KOPT-K1 (cell line): ENCODE measurements around the gene CLCN5.

ENCODE experiments used
- H3K27ac ChIP-seq: fragments of 200-600 bp; sonication (generic); 2 replicates; pipeline ENCODE4 v1.5.1; 2016; ENCODE audit warnings: antibody characterized with exemption, mild to moderate bottlenecking, low read depth, low read length; ENCODE audit not compliant: poor library complexity, severe bottlenecking
- H3K36me3 ChIP-seq: fragments of 200-600 bp; sonication (generic); 2 replicates; pipeline ENCODE4 v1.5.1; 2017; ENCODE audit warnings: antibody characterized with exemption, mild to moderate bottlenecking, low read length, moderate library complexity; ENCODE audit not compliant: insufficient read depth
- H3K9me3 ChIP-seq: fragments of 200-600 bp; sonication (generic); 2 replicates; pipeline ENCODE4 v1.5.1; 2017; ENCODE audit warnings: antibody characterized with exemption, low read length, mild to moderate bottlenecking; ENCODE audit not compliant: insufficient read depth, poor library complexity, severe bottlenecking

CLCN5 gene

GRCh38 chrX:49970674-49971073 is 48.3 kb downstream of the CLCN5 start:
- no peaks in the 10 kb centered on the region for H3K36me3 ChIP-seq
- no peaks in the 10 kb centered on the region for H3K9me3 ChIP-seq
- no peak overlapping the region for H3K27ac ChIP-seq

DNA sequence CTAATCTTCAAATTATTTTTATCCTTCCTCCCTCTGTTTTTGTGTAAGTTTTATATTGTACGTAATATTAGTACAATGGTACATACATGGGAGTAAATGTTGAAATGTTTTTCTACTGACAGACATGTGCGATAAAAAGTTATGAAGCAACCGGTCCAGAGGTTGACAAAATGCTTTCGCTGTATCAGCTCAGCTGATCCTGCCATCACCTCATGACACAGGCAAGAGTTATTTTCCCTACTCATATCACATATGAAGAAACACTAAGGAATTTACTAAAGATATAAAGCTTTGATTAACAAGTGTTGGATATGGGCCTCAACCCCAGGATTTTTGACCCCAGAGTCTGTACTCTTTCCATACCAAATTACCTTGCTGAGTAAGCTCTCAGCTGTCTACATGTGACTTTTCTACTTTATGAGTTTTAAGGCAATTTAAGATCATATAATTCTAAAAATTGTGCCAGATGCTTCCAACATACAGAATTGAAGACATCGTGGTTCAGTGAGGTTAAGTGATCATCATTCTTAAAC is 50.0 kb downstream of the CLCN5 start:
- Histone ChIP-seq H3K36me3 (no peaks in the 10 kb centered on the region), H3K27ac (no peak overlapping the region), H3K9me3 (no peaks in the 10 kb centered on the region)

DNA sequence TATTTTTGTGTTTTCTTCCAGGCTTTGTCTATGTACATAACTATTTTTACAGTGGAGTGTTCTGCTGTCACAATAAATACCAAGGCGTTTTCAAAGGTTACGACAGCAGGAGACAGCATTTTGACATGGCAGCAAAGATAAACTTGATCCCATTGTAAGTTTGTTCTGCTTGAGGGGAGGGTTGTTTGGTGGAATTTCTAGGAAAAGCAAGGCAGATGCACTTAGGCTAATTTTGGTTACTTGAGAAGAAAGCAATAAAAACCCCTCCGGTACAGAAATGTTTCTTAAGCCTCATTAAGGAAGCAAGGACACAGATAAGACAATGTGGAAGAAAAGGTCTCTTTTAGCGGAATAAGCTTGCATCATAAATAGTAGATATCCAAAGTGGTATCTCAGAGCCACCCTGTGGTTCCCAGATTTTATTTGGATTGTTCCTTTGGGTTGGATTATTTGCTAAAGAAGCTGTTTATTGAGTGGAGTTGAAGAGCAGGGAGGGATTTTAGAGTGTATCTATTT is 54.3 kb downstream of the CLCN5 start:
- Histone ChIP-seq H3K36me3 (no peaks in the 10 kb centered on the region), H3K27ac (no peak overlapping the region), H3K9me3 (no peaks in the 10 kb centered on the region)

DNA sequence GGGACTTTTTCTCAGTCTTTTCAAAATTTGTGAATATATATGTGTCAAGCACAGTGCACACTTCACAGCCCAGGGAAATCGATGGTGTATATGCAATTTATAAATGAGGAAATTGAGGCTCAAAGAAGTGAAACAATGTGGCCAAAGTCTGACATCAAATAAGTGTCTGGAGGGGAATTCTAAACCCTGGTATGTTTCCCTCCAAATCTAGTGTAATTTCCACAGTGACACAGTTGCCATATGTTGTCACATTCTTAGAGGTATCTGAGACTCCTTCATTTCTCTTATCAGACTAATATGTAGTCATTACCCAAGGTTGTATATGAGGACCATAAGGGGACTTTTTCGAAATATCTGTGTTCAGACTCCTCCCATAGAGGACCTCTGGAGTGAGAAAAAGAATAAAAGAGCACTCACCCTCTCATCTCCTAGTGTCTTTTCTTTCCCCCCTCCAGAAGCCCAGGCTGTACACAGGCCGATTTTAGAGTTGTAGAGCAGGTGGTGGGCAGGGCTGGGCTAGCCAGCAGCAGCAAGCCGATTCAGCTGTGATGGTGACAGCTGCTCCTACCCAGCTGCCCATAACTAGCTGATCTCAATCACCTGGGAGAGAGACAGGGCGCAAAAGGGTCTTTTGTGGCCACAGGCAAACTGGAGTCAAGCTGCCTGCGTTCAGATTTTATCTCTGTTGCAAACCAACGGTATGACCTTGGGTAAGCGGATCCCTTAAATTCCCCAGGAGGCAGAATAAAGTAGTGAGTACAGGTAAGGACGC is 55.1 kb downstream of the CLCN5 start:
- no peaks in the 10 kb centered on the region for H3K9me3 ChIP-seq
- no peaks in the 10 kb centered on the region for H3K36me3 ChIP-seq
- H3K27ac ChIP-seq = no peak overlapping the region

DNA sequence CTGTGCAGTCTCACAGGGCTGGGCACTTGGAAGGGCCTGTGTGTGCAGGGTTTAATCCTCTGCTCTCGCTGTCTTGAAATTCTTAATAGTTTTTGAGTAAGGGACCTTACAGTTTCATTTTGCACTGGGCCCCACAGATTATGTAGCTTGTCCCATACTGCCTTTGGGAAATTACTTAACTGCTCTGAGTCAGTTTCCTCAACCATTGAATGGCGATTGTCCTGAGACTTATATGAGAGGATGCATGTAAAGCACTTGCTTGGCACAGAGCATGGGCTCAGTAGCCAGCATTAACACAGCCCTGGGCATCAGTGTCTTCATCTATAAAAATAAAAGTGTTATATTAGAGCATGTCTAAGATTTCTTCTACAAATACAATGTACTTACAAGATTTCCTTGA is 55.8 kb downstream of the CLCN5 start:
- no peaks in the 10 kb centered on the region for H3K9me3 ChIP-seq
- no peak overlapping the region for H3K27ac ChIP-seq
- H3K36me3 ChIP-seq = no peaks in the 10 kb centered on the region

DNA sequence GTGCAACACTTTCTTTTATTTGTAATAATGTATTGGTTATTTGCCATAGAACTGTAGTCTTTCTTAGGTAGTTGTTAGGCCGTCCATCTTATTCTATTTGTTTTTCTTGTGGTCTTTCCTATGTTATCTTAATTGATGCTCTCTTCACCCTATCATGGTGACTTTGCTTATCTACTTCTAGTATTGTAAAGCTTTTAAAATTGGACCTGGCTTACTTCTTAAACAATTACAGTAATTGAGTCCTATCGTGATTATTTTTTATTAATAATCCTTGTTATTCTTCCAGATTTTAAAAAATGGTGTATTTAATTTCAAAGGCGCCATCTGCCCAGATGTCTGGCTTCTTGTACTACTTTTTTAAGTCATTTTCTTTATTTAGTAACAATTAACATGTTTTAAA is 63.7 kb downstream of the CLCN5 start:
- H3K36me3 ChIP-seq = no peaks in the 10 kb centered on the region
- no peak overlapping the region for H3K27ac ChIP-seq
- no peaks in the 10 kb centered on the region for H3K9me3 ChIP-seq

DNA sequence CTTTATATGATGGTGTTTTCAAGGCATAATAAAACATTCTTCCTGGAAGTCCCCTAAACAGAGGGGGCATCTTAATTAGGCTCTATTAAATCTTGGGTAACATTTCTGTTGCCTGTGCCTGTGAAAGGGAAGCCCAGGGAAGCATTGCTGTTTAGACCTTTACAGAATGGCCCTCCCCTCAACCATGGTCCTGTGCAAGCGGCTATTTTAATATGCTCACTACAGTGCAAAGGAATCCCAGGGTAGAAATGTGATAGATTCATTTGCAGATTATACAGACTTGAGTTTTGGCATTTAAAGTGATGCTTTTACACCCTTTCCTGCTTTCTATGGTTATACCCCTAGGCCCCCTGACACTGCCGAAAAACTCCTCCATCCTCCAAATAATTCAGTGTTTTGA is 65.3 kb downstream of the CLCN5 start:
- Histone ChIP-seq H3K27ac (no peak overlapping the region), H3K9me3 (no peaks in the 10 kb centered on the region), H3K36me3 (no peaks in the 10 kb centered on the region)

GRCh38 chrX:49988143-49988542 is 65.7 kb downstream of the CLCN5 start:
- no peaks in the 10 kb centered on the region for H3K9me3 ChIP-seq
- no peak overlapping the region for H3K27ac ChIP-seq
- H3K36me3 ChIP-seq = no peaks in the 10 kb centered on the region

DNA sequence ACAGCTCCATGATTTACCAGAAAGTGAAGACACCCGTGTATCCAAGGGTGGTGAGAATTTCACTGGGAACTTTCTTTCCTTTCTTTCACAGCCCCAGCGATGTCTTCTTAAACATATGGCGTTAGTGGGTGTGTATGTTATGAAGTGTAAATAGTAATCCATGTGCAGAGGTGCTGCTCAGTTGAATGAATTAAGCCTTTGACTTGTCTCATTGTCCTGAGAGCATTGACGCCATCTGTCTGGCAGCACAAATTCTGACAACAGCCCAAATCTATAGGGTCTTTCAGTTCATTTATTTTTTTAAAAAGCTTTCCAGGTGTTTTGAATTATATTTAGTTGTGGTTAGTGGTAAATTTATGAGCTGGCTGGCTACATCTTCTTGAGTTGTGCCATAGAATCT is 69.4 kb downstream of the CLCN5 start:
- Histone ChIP-seq H3K27ac (no peak overlapping the region), H3K9me3 (no peaks in the 10 kb centered on the region)

GRCh38 chrX:49992853-49993252 is 70.5 kb downstream of the CLCN5 start:
- Histone ChIP-seq H3K36me3 (no peaks in the 10 kb centered on the region), H3K9me3 (no peaks in the 10 kb centered on the region), H3K27ac (no peak overlapping the region)

More for the DNA sequence above, 69.4 kb downstream of the CLCN5 start:
- H3K36me3 ChIP-seq = no peaks in the 10 kb centered on the region

GRCh38 chrX:49993661-49994060 is 71.3 kb downstream of the CLCN5 start:
- no peaks in the 10 kb centered on the region for H3K36me3 ChIP-seq
- H3K9me3 ChIP-seq = no peaks in the 10 kb centered on the region
- H3K27ac ChIP-seq = no peak overlapping the region

DNA sequence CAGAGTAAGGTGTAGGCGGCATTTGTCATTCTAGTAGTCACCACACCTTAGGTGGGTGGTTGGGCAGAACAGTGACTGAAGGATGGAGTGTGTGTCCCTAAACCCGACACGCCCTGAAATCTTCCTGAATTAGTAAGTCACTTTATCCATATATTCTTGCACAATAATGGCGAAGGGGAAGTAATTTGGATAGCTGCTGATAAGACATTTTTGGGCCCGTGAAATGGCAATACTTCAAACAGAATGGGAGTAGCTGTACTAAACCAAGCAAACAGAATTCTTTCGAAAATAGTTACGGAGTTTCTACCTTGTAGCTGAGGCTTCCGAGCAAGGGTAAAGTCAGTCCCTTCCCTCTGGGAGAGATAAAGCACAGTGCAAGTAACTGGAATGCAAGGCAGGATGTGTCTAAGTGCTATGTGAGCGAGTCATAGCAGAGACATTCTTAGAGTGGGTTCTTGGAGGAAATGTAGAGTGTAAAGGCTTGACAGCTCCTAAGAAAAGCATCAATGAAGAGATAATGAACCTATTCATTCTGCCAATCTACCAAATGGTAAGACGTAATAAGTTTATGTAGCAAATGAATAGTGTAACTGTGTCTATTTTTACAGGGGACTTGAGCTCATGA is 72.8 kb downstream of the CLCN5 start:
- H3K36me3 ChIP-seq = no peaks in the 10 kb centered on the region
- no peak overlapping the region for H3K27ac ChIP-seq
- no peaks in the 10 kb centered on the region for H3K9me3 ChIP-seq

DNA sequence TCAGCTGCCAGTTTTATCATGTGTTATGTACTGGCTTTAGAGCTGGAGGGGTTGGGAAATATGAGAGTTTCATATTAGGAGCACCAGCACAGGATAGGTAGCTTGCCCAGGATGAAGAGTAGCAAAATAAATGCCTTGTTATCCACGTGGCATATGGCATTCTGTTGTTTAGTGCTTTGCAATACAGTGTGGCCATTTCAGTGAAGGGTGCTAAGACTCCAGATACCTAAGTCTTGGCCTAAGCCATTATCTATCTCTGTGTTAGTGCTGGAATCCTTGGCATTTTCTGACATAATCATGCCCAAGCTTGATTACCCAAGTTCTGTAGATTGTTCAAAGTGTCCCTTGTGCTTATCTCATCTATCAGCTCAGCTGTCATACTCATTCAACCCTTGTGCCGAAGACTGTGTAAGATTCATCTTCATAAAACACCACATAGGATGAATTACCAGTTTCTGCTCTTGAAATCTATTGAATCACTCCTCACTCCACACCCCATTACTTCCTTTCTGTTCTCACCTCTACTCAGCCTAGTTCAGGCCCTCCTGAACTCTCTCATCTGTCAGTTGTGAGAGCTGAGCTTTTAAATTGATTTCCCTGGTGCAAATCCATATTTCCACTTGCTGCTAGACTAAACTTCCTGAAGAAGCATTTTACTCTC is 73.5 kb downstream of the CLCN5 start:
- no peaks in the 10 kb centered on the region for H3K36me3 ChIP-seq
- H3K27ac ChIP-seq = no peak overlapping the region
- no peaks in the 10 kb centered on the region for H3K9me3 ChIP-seq

- H3K27ac ChIP-seq = no peak overlapping the region
- H3K9me3 ChIP-seq = no peaks in the 10 kb centered on the region
- no peaks in the 10 kb centered on the region for H3K36me3 ChIP-seq
Measured at GRCh38 chrX:49996474-49996873, 74.1 kb downstream of the CLCN5 start.

DNA sequence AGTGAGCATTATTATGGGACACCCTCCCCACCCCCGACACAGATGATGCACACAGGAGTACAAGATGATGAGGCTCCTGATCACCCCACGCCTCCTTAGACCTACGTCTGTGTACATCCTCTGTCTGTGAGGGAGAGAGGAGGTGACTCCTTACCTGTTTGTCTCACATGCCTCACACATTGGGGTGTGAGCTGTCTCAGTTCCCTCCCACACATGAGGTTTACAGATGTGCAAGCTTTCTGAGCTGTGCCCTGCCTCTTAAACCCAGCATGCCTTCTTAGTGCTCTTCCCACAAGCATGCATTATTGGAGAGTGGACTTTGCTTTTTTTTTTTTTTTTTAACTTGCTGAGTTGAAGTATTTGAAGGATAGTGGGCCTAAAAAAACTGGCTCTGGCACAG is 76.7 kb downstream of the CLCN5 start:
- Histone ChIP-seq H3K36me3 (no peaks in the 10 kb centered on the region), H3K9me3 (no peaks in the 10 kb centered on the region), H3K27ac (no peak overlapping the region)
